ENCODE data around the gene WFDC8.
A peak's percentile ranks its signal among the peaks of the same experiment; 100 is the strongest.

Gene WFDC8

DNA sequence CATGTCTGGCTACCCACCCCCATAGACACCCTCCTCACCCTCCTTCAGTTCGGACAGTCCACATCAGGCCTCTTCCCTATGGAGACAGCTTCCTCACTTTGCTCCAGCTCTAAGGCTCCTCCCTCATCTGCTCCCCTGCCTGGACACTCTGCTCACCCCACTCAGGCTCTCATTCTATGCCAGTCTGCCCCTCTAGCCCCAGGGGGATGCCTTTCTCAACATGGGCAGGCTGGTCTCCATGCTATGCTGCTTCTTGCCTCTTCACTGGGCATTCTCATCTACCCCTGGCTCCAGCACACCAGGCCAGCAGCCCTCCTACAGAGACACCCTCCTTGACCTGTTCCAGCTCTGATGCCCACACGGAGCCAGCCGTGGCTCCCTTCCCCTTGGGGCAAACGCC is at the start of gene WFDC8:
TSS of gene WFDC8 (minus strand) at position 101 of the 400 bp plus-strand sequence. CDS start at position 64, 37 bp downstream.
- DNase-seq (ENCODE audit: low read depth) = no peak
- TF ChIP-seq, protein P1, sequence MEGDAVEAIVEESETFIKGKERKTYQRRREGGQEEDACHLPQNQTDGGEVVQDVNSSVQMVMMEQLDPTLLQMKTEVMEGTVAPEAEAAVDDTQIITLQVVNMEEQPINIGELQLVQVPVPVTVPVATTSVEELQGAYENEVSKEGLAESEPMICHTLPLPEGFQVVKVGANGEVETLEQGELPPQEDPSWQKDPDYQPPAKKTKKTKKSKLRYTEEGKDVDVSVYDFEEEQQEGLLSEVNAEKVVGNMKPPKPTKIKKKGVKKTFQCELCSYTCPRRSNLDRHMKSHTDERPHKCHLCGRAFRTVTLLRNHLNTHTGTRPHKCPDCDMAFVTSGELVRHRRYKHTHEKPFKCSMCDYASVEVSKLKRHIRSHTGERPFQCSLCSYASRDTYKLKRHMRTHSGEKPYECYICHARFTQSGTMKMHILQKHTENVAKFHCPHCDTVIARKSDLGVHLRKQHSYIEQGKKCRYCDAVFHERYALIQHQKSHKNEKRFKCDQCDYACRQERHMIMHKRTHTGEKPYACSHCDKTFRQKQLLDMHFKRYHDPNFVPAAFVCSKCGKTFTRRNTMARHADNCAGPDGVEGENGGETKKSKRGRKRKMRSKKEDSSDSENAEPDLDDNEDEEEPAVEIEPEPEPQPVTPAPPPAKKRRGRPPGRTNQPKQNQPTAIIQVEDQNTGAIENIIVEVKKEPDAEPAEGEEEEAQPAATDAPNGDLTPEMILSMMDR (IDR thresholded peaks at IDR 0.05; ENCODE audit: control insufficient read depth, insufficient read depth, low read depth, low read length, missing control alignments) = no peak
- no peak within 1 kb of the TSS for H3K4me3 ChIP-seq (ENCODE audit: control insufficient read depth, low read depth, low read length)

DNA sequence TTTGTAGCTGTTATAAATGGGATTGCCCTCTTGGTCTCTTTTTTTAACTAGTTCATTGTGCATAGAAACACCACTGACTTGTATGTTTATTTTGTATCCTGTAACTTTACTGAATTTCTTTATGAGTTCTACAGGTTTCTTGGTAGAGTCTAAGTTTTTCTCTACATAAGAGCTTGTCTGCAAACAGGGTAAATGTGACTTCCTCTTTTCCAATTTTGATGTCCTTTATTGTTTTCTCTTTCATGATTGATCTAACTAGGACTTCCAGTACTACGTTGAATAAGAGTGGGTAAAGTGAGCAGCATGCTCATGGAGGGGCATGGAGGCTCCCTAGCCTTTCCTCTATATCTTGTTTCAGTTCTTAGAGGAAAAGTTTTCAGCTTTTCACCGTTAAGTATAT is 47.5 kb upstream of the WFDC8 start:
- TF ChIP-seq, protein P1 (IDR thresholded peaks at IDR 0.05; ENCODE audit: control insufficient read depth, insufficient read depth, low read depth, low read length, missing control alignments) = no peak
- no peak for DNase-seq (ENCODE audit: low read depth)

GRCh38 chr20:45621593-45621992 is 42.5 kb upstream of the WFDC8 start:
- DNase-seq (ENCODE audit: low read depth) = no peak
- H3K4me3 ChIP-seq (ENCODE audit: control insufficient read depth, low read depth, low read length) = no peak overlapping the region
- TF ChIP-seq, protein P1 (IDR thresholded peaks at IDR 0.05; ENCODE audit: control insufficient read depth, insufficient read depth, low read depth, low read length, missing control alignments) = no peak

More for the DNA sequence above, 47.5 kb upstream of the WFDC8 start:
- no peak overlapping the region for H3K4me3 ChIP-seq (ENCODE audit: control insufficient read depth, low read depth, low read length)

GRCh38 chr20:45617591-45617990 is 38.5 kb upstream of the WFDC8 start:
- no peak overlapping the region for H3K4me3 ChIP-seq (ENCODE audit: control insufficient read depth, low read depth, low read length)
- DNase-seq (ENCODE audit: low read depth) = no peak
- TF ChIP-seq, protein P1 (IDR thresholded peaks at IDR 0.05; ENCODE audit: control insufficient read depth, insufficient read depth, low read depth, low read length, missing control alignments) = no peak

DNA sequence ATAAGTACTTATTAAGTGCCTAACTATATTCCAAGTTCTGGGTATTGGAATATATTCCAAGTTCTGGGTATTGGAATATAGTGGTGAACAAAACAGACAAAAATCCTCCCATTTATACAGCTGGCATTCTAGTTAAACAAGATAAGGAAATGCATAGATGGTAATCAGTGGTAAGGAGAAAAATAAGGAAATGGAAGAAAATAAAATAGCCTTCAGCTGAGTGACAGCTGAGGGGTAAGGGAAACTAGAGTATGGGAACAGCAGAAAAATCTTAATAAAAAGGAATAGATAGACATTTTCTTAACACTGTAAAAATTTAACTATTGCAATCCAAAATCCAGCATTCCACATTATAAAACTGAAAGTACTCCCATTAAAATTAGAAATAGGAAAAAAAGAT is 33.2 kb upstream of the WFDC8 start:
- no peak overlapping the region for H3K4me3 ChIP-seq (ENCODE audit: control insufficient read depth, low read depth, low read length)
- no peak for DNase-seq (ENCODE audit: low read depth)
- TF ChIP-seq, protein P1 (IDR thresholded peaks at IDR 0.05; ENCODE audit: control insufficient read depth, insufficient read depth, low read depth, low read length, missing control alignments) = no peak

- TF ChIP-seq, protein P1 (IDR thresholded peaks at IDR 0.05; ENCODE audit: control insufficient read depth, insufficient read depth, low read depth, low read length, missing control alignments) = no peak
- DNase-seq (ENCODE audit: low read depth) = peak; percentile 81
These were observed 32.0 kb upstream of the WFDC8 start for GRCh38 chr20:45611054-45611453.

DNA sequence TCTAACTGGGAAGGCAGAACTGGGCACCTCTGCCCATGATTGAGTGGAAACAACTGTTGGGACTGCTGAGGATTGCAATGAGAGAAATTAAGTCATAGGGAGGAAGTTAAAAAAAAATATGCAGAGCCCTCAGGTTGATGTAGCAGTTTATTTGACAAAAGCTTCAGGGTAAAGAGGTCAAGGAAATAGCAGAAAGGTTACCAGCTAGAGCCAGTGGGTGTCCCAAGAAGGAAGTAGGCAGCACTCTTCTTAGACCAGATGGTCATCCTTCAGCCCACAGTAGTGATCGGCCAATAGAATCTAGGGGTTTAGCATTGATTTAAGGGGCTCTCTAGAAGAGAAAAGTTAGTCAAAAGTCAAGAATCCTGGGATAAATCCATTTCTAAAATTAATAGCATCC is 28.7 kb upstream of the WFDC8 start:
- H3K4me3 ChIP-seq (ENCODE audit: control insufficient read depth, low read depth, low read length) = no peak overlapping the region
- TF ChIP-seq, protein P1 (IDR thresholded peaks at IDR 0.05; ENCODE audit: control insufficient read depth, insufficient read depth, low read depth, low read length, missing control alignments) = no peak
- no peak for DNase-seq (ENCODE audit: low read depth)

More at GRCh38 chr20:45611054-45611453, 32.0 kb upstream of the WFDC8 start:
- H3K4me3 ChIP-seq (ENCODE audit: control insufficient read depth, low read depth, low read length) = no peak overlapping the region
